DND-41 (cell line): ENCODE measurements around the gene TCL1B.

Experiments used
- ATAC-seq: fragments of 200-7000 bp; cut with Tn5 transposase; 3 replicates; pipeline ENCODE4 v1.9.1; 2021; ENCODE audit warnings: low read depth; ENCODE audit not compliant: insufficient read depth
- DNase-seq: peaks from one replicate; pipeline ENCODE4 v3.0.0-alpha.2; 2020
- H2AFZ ChIP-seq: 2 replicates; pipeline ENCODE4 v1.6.0; 2012; ENCODE audit warnings: low read depth, low read length
- H3K27ac ChIP-seq: 2 replicates; pipeline ENCODE4 v1.5.1; 2012; ENCODE audit warnings: low read length, inconsistent platforms
- H3K27me3 ChIP-seq: fragments of 200-600 bp; sonication (generic); 2 replicates; pipeline ENCODE4 v1.6.0; 2012; ENCODE audit warnings: low read length, mild to moderate bottlenecking, inconsistent platforms; ENCODE audit not compliant: insufficient read depth, poor library complexity
- H3K36me3 ChIP-seq: 2 replicates; pipeline ENCODE4 v1.5.1; 2012; ENCODE audit warnings: low read length, inconsistent platforms; ENCODE audit not compliant: insufficient read depth
- H3K4me1 ChIP-seq: 2 replicates; pipeline ENCODE4 v1.5.1; 2012; ENCODE audit warnings: mild to moderate bottlenecking, low read length; ENCODE audit not compliant: insufficient read depth
- H3K4me2 ChIP-seq: 2 replicates; pipeline ENCODE4 v1.6.0; 2012; ENCODE audit warnings: mild to moderate bottlenecking, moderate library complexity, low read length, inconsistent platforms; ENCODE audit not compliant: insufficient read depth
- H3K4me3 ChIP-seq, 2 experiments: fragments of 200-600 bp in 1 of 2; shearing (Covaris generic) in 1 of 2; 2 replicates each; pipeline ENCODE4 v1.5.1; 2012 to 2016; ENCODE audit warnings: inconsistent platforms in 2 of 2, low read length in 2 of 2, mild to moderate bottlenecking in 2 of 2, low read depth in 1 of 2, moderate library complexity in 1 of 2
- H3K79me2 ChIP-seq: 2 replicates; pipeline ENCODE4 v1.6.0; 2012; ENCODE audit warnings: low read length, inconsistent platforms; ENCODE audit not compliant: insufficient read depth
- H3K9ac ChIP-seq: 2 replicates; pipeline ENCODE4 v1.6.0; 2012; ENCODE audit warnings: low read depth, mild to moderate bottlenecking, inconsistent platforms, low read length, moderate library complexity
- H3K9me3 ChIP-seq: 2 replicates; pipeline ENCODE4 v1.5.1; 2012; ENCODE audit warnings: low read length, moderate library complexity, mild to moderate bottlenecking, inconsistent platforms; ENCODE audit not compliant: insufficient read depth, severe bottlenecking
- H4K20me1 ChIP-seq: 2 replicates; pipeline ENCODE4 v1.6.0; 2012; ENCODE audit warnings: low read length; ENCODE audit not compliant: insufficient read depth
- EZH2 ChIP-seq: IDR thresholded peaks from 3 replicates; pipeline ENCODE4 v1.6.1; 2012; ENCODE audit warnings: borderline replicate concordance, low read depth, mild to moderate bottlenecking, moderate library complexity, low read length, inconsistent platforms; ENCODE audit not compliant: severe bottlenecking
- TF ChIP-seq, protein P1 (sequence below): IDR thresholded peaks from 2 replicates; pipeline ENCODE4 v1.5.1; 2012; ENCODE audit warnings: borderline replicate concordance, low read length, moderate library complexity, mild to moderate bottlenecking; ENCODE audit not compliant: poor library complexity, severe bottlenecking; ENCODE audit errors: extremely low read depth

Gene TCL1B

DNA sequence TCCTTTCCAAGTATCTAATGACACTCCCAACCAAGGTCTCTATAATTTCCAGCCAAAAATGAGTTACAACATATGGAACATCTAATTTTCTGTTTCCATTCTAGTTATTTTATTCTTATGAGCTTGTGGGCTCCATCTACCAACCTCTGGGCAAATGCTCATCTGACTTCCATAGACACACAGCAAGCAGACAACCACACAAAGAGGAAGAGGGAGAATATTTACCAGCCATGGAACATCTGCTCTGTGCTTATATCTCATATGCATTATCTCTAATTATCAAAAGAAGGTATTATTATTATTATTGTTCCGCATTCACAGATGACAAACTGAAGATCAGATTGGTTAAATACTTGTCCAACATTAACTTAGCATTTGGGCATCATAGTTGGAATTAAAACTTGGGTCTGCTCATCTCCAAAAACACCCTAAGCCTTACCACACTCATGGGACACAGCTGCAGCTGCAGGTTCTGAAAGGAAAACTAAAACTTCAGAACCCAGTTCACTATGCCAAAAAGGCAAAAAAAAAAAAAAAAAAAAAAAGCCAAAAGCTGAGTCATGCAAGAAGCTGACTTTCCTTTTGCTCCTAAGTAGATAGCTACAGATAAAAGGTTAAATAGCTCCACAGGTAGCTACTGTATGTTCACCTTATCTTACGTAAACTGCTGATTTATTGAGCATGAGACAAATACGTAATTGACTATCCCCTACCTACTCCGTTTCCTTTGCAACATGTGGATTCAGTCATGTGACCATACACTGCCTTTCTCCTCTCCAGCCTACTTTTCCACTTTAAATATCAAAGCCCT, 23.6 kb upstream of the TCL1B start:
- Histone ChIP-seq H3K9ac (no peak overlapping the region), H3K36me3 (no peaks in the 10 kb centered on the region), H3K4me3 (no peak overlapping the region), H3K27me3 (no peaks in the 10 kb centered on the region), H4K20me1 (no peaks in the 10 kb centered on the region; the same call in 1 of the 2 replicates), H3K4me1 (no peaks in the 10 kb centered on the region), H3K27ac (no peak overlapping the region), H3K4me2 (no peak overlapping the region), H2AFZ (no peak overlapping the region), H3K9me3 (no peaks in the 10 kb centered on the region), H3K79me2 (no peaks in the 10 kb centered on the region)
- ATAC-seq, result no peak
- no peak for TF ChIP-seq EZH2
- TF ChIP-seq, protein P1, sequence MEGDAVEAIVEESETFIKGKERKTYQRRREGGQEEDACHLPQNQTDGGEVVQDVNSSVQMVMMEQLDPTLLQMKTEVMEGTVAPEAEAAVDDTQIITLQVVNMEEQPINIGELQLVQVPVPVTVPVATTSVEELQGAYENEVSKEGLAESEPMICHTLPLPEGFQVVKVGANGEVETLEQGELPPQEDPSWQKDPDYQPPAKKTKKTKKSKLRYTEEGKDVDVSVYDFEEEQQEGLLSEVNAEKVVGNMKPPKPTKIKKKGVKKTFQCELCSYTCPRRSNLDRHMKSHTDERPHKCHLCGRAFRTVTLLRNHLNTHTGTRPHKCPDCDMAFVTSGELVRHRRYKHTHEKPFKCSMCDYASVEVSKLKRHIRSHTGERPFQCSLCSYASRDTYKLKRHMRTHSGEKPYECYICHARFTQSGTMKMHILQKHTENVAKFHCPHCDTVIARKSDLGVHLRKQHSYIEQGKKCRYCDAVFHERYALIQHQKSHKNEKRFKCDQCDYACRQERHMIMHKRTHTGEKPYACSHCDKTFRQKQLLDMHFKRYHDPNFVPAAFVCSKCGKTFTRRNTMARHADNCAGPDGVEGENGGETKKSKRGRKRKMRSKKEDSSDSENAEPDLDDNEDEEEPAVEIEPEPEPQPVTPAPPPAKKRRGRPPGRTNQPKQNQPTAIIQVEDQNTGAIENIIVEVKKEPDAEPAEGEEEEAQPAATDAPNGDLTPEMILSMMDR, result no peak
- no peak for DNase-seq

DNA sequence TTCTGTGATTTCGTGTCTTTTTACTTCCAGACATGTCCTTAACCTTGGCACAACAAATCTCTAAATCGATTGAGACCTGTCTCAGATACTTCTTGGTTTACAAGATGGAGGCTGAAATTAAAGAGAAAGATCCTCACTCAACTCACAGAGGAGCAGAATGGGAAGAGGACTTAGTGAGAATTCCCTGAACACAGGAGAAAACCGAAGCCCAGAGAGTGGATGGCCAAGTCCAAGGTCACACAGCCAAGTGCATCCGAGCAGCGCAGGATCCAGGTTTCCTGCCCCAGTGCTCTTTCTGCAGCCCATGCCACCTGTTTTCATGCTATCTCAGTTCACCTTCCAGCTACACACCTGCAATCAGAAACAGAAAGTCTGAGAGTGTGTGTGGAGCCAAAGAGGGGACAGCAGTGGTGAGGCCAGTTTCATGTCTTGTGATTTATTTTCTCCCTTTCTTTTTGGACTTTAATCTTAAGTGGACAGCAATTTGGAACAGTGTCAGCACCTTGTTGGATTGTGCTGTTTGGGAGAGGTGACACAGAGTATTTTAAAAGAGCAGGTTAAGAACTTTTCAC, 22.9 kb upstream of the TCL1B start:
- Histone ChIP-seq H3K9ac (no peak overlapping the region), H3K79me2 (no peaks in the 10 kb centered on the region), H3K27me3 (no peaks in the 10 kb centered on the region), H3K4me2 (no peak overlapping the region), H4K20me1 (no peaks in the 10 kb centered on the region; the same call in 1 of the 2 replicates), H2AFZ (no peak overlapping the region), H3K9me3 (no peaks in the 10 kb centered on the region), H3K36me3 (no peaks in the 10 kb centered on the region), H3K4me1 (no peaks in the 10 kb centered on the region), H3K4me3 (no peak overlapping the region), H3K27ac (no peak overlapping the region)
- ATAC-seq (no peak), DNase-seq (no peak)
- TF ChIP-seq, protein P1, result no peak
- no peak for TF ChIP-seq EZH2

DNA sequence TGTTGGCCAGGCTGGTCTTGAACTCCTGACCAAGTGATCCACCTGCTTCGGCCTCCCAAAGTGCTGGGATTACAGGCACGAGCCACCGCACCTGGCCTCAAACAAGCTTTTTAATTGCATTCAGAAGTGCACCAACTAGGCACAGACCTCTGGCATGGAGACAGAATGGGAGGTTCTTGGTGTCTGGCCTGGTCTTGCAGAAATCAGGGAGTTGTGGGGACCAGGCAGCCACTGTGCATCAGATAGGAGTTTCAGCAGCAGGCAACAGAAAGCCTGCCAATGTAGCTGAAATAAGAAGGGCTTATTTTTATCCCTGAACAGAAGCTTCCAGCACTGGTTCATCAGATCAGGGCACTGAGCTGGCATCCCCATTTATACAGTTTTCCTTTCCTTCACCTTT, 22.2 kb upstream of the TCL1B start:
- H3K27me3 ChIP-seq, result no peaks in the 10 kb centered on the region
- H3K9me3 ChIP-seq, result no peaks in the 10 kb centered on the region
- H3K79me2 ChIP-seq, result no peaks in the 10 kb centered on the region
- H3K27ac ChIP-seq, result no peak overlapping the region
- no peak overlapping the region for H3K4me2 ChIP-seq
- no peaks in the 10 kb centered on the region for H3K4me1 ChIP-seq
- H3K36me3 ChIP-seq, result no peaks in the 10 kb centered on the region
- no peak overlapping the region for H3K4me3 ChIP-seq
- no peak for ATAC-seq
- no peak for DNase-seq
- no peak overlapping the region for H3K9ac ChIP-seq
- no peak for TF ChIP-seq EZH2
- TF ChIP-seq, protein P1, result no peak
- H2AFZ ChIP-seq, result no peak overlapping the region
- no peaks in the 10 kb centered on the region; the same call in 1 of the 2 replicates for H4K20me1 ChIP-seq
